CD4-positive, alpha-beta T cell (primary cell): Measurements from ENCODE around the gene NIN. TPM values are rescaled to one million over a fixed set of nuclear protein-coding genes. Genes with fewer than 3 reads are reported as not detected.
A peak's percentile ranks its signal among the peaks of the same experiment; 100 is the strongest.

ENCODE experiments used
- ATAC-seq: fragments of 200-7000 bp; cut with Tn5 transposase; one replicate; pipeline ENCODE4 v1.10.0; 2022; ENCODE audit warnings: mild to moderate bottlenecking; ENCODE audit not compliant: poor library complexity
- CTCF ChIA-PET: fragments of 350-600 bp; sonication (Branson Sonifier 250); formaldehyde crosslinking; loops from one replicate; lab custom pipeline; 2021; ENCODE audit warnings: antibody characterized with exemption, inconsistent platforms; lab: Charles Lee
- POLR2A ChIA-PET: fragments of 350-600 bp; sonication (Branson Sonifier 250); formaldehyde crosslinking; loops from one replicate; lab custom pipeline; 2021; ENCODE audit warnings: antibody characterized with exemption, inconsistent platforms; lab: Charles Lee
- DNase-seq, 14 experiments: peaks; one replicate each; pipeline ENCODE4 v3.0.0-alpha.2; 2013 to 2020; ENCODE audit warnings: mixed read lengths in 2 of 14
- H3K27ac ChIP-seq, 2 donors: one replicate each; pipeline versions ENCODE4 v1.5.1 to v1.7.0; 2013; ENCODE audit warnings: low read length in 2 of 2, low read depth in 1 of 2, mild to moderate bottlenecking in 1 of 2
- H3K27me3 ChIP-seq, 2 experiments: 1 replicate in 1 of 2; 2 replicates in 1 of 2; pipeline versions ENCODE4 v1.6.1 to v1.7.0; 2013; ENCODE audit warnings: low read length in 2 of 2, control low read depth in 1 of 2, mild to moderate bottlenecking in 1 of 2, moderate library complexity in 1 of 2; ENCODE audit not compliant: insufficient read depth in 2 of 2, control insufficient read depth in 1 of 2
- H3K36me3 ChIP-seq: one replicate; pipeline ENCODE4 v1.6.1; 2013; ENCODE audit warnings: low read length, control low read depth; ENCODE audit not compliant: insufficient read depth
- H3K4me1 ChIP-seq: one replicate; pipeline ENCODE4 v1.6.1; 2013; ENCODE audit warnings: low read length, control low read depth; ENCODE audit not compliant: insufficient read depth
- H3K4me3 ChIP-seq: one replicate; pipeline ENCODE4 v1.5.1; 2013; ENCODE audit warnings: mild to moderate bottlenecking, low read length, moderate library complexity
- H3K9me3 ChIP-seq, 2 experiments: 1 replicate in 1 of 2; 2 replicates in 1 of 2; pipeline versions ENCODE4 v1.6.1 to v1.7.0; 2013; ENCODE audit warnings: low read length in 2 of 2, mild to moderate bottlenecking in 2 of 2, control low read depth in 1 of 2, moderate library complexity in 1 of 2; ENCODE audit not compliant: control insufficient read depth in 1 of 2, insufficient read depth in 1 of 2
- H3K27ac Mint-ChIP-seq: one replicate; pipeline ENCODE4 v1.8.0; 2020; ENCODE audit warnings: mixed read lengths
- H3K27me3 Mint-ChIP-seq: one replicate; pipeline ENCODE4 v1.8.0; 2021; ENCODE audit warnings: mixed read lengths
- H3K36me3 Mint-ChIP-seq: one replicate; pipeline ENCODE4 v1.8.0; 2021; ENCODE audit warnings: low read depth, mixed read lengths
- H3K4me1 Mint-ChIP-seq: one replicate; pipeline ENCODE4 v1.8.0; 2021; ENCODE audit warnings: low read depth, mixed read lengths
- H3K4me3 Mint-ChIP-seq: one replicate; pipeline ENCODE4 v1.8.0; 2020; ENCODE audit warnings: mild to moderate bottlenecking, mixed read lengths
- H3K9me3 Mint-ChIP-seq: one replicate; pipeline ENCODE4 v1.8.0; 2020; ENCODE audit warnings: mixed read lengths
- intact Hi-C, 2 experiments: fragments of 100-400 bp; cut with DNase I in 1 of 2; cut with micrococcal nuclease in 1 of 2; formaldehyde crosslinking; loops; one replicate each; pipeline versions ENCODE4 v1.15.1 to v1.9.0; 2023 to 2025; cut with DNase I, micrococcal nuclease
- total RNA-seq, 174 experiments: library from RNA in 2 of 174; stranded (reverse) in 2 of 174; gene quantifications; one replicate each; pipeline ENCODE4 v1.2.3 and lab custom pipeline; 2021 to 2026
- TF ChIP-seq, protein P1 (sequence below): fragments of 200-600 bp; IDR thresholded peaks from one replicate; pipeline ENCODE4 v1.8.0; 2022; ENCODE audit warnings: antibody characterized with exemption, mild to moderate bottlenecking

The NIN gene
- total RNA-seq, 2 experiments from 2014 or later, result 96.8 to 98.5 TPM

DNA sequence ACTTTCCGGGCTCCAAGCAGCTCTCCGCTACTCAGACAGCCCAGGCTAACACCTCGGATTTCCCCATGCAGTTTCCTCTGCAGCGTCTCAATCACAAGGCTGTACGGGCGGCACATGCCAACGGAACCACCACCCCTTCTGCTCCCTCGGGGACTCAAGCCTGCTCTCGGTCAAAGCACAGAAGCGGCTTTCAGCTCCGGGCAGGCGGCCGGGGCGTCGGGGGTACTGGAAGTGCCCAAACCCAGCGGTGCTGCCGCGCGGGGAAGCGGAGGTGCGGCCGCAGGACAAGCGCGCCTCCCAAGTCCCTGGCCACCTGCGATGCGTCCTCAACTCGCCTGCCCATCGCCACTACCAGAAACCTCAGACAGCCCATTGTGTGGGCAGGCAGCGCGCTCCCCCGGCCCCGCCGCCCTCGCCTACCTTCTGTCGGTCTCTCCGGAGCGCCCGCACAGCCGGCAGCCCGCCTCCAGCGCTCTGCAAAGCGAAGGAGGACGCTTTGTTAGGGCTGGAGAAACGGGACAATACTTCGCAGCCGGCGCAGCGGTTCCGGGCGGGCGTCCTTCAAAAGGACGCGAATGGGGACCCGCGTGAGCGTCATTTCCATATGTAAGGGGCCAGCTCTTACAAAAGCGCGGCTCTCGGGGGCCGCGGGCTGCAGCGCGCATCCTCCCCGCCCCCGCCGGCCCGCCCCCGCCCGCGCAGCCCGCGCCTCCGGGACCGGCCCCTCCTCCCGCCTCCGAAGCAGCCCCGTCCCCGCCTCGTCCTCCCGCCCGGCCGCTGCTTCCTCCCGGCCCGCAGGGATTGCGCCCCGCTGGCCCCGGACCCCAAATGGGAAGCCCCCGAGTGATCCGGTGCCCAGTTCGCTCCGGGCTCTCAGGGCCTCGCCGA lies 674 bp downstream of the NIN start:
- H3K4me1 Mint-ChIP-seq, result peaks cover 79% of the 10 kb centered on the region
- no peaks in the 10 kb centered on the region for H3K9me3 Mint-ChIP-seq
- ChIA-PET POLR2A (interaction anchor here (0.5 to 5.4 kb wide), 23 partner anchors 8 to 1210 kb away, joined by 3 to 83 read pairs (median 4); partner anchors contain the start of genes MGAT2, NEMF and RPL36AL), CTCF (interaction anchor here (1.6 to 4.6 kb wide), 2 partner anchors 7 to 30 kb away, joined by 3 to 19 read pairs; no protein-coding TSS in a partner anchor)
- H3K27ac Mint-ChIP-seq, result peak overlapping the region; percentile 87
- ATAC-seq (peak; percentile 60), DNase-seq (peak; percentile 32 to 86 (median 54))
- intact Hi-C loops, result loop anchor here (1.0 to 10.0 kb wide), 5 partner anchors 8 to 968 kb away; no protein-coding TSS in a partner anchor
- peak overlapping the region; percentile 78 for H3K4me3 ChIP-seq
- peak overlapping the region; percentile 90 for H3K4me3 Mint-ChIP-seq
- H3K4me1 ChIP-seq, result peaks cover 31% of the 10 kb centered on the region
- no peaks in the 10 kb centered on the region for H3K36me3 ChIP-seq
- no peaks in the 10 kb centered on the region for H3K27me3 Mint-ChIP-seq
- no peaks in the 10 kb centered on the region for H3K27me3 ChIP-seq
- TF ChIP-seq, protein P1, sequence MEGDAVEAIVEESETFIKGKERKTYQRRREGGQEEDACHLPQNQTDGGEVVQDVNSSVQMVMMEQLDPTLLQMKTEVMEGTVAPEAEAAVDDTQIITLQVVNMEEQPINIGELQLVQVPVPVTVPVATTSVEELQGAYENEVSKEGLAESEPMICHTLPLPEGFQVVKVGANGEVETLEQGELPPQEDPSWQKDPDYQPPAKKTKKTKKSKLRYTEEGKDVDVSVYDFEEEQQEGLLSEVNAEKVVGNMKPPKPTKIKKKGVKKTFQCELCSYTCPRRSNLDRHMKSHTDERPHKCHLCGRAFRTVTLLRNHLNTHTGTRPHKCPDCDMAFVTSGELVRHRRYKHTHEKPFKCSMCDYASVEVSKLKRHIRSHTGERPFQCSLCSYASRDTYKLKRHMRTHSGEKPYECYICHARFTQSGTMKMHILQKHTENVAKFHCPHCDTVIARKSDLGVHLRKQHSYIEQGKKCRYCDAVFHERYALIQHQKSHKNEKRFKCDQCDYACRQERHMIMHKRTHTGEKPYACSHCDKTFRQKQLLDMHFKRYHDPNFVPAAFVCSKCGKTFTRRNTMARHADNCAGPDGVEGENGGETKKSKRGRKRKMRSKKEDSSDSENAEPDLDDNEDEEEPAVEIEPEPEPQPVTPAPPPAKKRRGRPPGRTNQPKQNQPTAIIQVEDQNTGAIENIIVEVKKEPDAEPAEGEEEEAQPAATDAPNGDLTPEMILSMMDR, result no peak
- H3K9me3 ChIP-seq, result no peaks in the 10 kb centered on the region
- peaks cover 22% of the 10 kb centered on the region for H3K36me3 Mint-ChIP-seq
- peak overlapping the region; percentile 56 to 72 for H3K27ac ChIP-seq

DNA sequence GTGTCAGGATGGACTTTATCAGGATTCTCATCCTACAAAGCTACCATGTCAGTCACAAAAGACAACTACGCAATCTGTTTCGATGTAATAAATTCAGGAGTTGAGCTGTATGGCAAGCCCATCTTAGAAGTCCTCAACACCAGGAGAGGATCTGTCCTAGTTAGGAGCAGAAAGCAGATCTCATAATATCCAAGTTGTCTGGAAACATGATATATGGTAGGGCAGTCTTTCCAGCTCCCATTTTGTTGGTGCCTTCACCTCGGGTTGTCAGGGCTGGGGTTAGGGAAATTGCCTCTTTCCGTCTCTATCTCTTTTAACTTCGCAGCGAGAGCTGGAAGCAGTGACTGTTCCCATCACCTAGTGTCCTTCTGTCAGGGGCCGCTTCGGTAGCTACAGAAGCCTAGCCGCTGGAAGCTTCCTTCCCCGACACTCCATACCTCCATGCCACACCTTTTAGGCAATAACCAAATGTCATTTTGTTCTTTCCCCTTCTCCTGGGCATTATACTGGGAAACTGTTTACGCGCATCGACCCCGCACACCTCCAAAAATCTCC lies 1.4 kb downstream of the NIN start:
- Mint-ChIP-seq H3K36me3 (peaks cover 22% of the 10 kb centered on the region), H3K27me3 (no peaks in the 10 kb centered on the region), H3K4me3 (peak overlapping the region; percentile 90), H3K4me1 (peaks cover 79% of the 10 kb centered on the region), H3K9me3 (no peaks in the 10 kb centered on the region), H3K27ac (peak overlapping the region; percentile 87)
- Histone ChIP-seq H3K9me3 (no peaks in the 10 kb centered on the region), H3K4me3 (peak overlapping the region; percentile 78), H3K27me3 (no peaks in the 10 kb centered on the region), H3K36me3 (no peaks in the 10 kb centered on the region), H3K27ac (peak overlapping the region in 1 of 2 donors; percentile 72), H3K4me1 (peaks cover 27% of the 10 kb centered on the region)
- ATAC-seq (no peak), DNase-seq (peak in 1 of 14 experiments; percentile 21)
- TF ChIP-seq, protein P1, result no peak
- intact Hi-C loops, result loop anchor here (1.0 to 10.0 kb wide), 6 partner anchors 7 to 967 kb away; partner anchors contain the start of gene SOS2 (in 1 of the 2)
- POLR2A ChIA-PET, result interaction anchor here (0.6 to 5.4 kb wide), 21 partner anchors 8 to 1209 kb away, joined by 3 to 83 read pairs (median 4); partner anchors contain the start of genes MGAT2 and RPL36AL
- CTCF ChIA-PET, result interaction anchor here (1.0 to 4.6 kb wide), 3 partner anchors 9 to 30 kb away, joined by 3 to 19 read pairs (median 3); no protein-coding TSS in a partner anchor
